ENCODE results near the gene PASK. TPM values are rescaled to one million over a fixed set of nuclear protein-coding genes. Genes with fewer than 3 reads are reported as not detected.

PASK gene
- total RNA-seq, 1 experiment from 2014 or later: 45.8 TPM

GRCh38 chr2:241133436-241133820 lies 15.8 kb downstream of the PASK start:
- DNase-seq (ENCODE audit: low read depth, low spot score) (no peak), ATAC-seq (no peak)
- H3K36me3 ChIP-seq (ENCODE audit: control insufficient read depth in 1 of 2, insufficient read depth in 2 of 2, low read length in 2 of 2): peaks cover 2 to 3% of the 10 kb centered on the region in 2 experiments; a peak in 3 of 4 replicates
- H3K9me2 ChIP-seq (ENCODE audit: insufficient read depth): no peaks in the 10 kb centered on the region
- intact Hi-C loops (cut with micrococcal nuclease): no loop called here
- ChIA-PET CTCF (no interaction called here), RAD21 (ENCODE audit: low non-redundant PET in 1 of 2, low total read pairs in 2 of 2, uncharacterized antibody in 2 of 2, unreplicated experiment in 2 of 2) (no interaction called here), POLR2A (no interaction called here)
- no peak overlapping the region for H3K4me3 ChIP-seq (replicated peaks in 1 of 2; ENCODE audit: low read depth in 1 of 2, low read length in 2 of 2)
- no peaks in the 10 kb centered on the region for H3K79me2 ChIP-seq (ENCODE audit: insufficient read depth, low read length)
- no peak overlapping the region for H3K27ac ChIP-seq (ENCODE audit: low read depth, low read length)
- no peaks in the 10 kb centered on the region for H4K20me1 ChIP-seq (ENCODE audit: insufficient read depth)
- H3K4me2 ChIP-seq (ENCODE audit: low read length): no peak overlapping the region
- H3K27me3 ChIP-seq (ENCODE audit: insufficient read depth, low read length): no peaks in the 10 kb centered on the region
- H3K4me1 ChIP-seq (ENCODE audit: control insufficient read depth in 1 of 2, insufficient read depth in 2 of 2, low read length in 2 of 2): no peaks in the 10 kb centered on the region
- no peak overlapping the region for H3K9ac ChIP-seq (ENCODE audit: low read length)
- H3K9me3 ChIP-seq (ENCODE audit: control insufficient read depth in 1 of 2, insufficient read depth in 1 of 2, low read depth in 1 of 2, low read length in 2 of 2): no peaks in the 10 kb centered on the region
- no peak for TF ChIP-seq ATF3 (IDR thresholded peaks at IDR 0.05)
- TF ChIP-seq EGR1 (IDR thresholded peaks at IDR 0.05; ENCODE audit: low read depth): no peak
- no peak for TF ChIP-seq FOSL1 (IDR thresholded peaks at IDR 0.05; ENCODE audit: low read depth)
- no peak for TF ChIP-seq TCF7L2 (IDR thresholded peaks at IDR 0.05; ENCODE audit: borderline replicate concordance, extremely low read depth, insufficient read depth, insufficient read length)
- TF ChIP-seq POLR2AphosphoS5 (IDR thresholded peaks at IDR 0.05; ENCODE audit: low read depth, low read length): no peak
- TF ChIP-seq ZFX (IDR thresholded peaks at IDR 0.05): no peak
- no peak for TF ChIP-seq CEBPB (IDR thresholded peaks at IDR 0.05; ENCODE audit: low read depth)
- TF ChIP-seq EZH2 (IDR thresholded peaks at IDR 0.05): no peak
- no peak for TF ChIP-seq POLR2A (IDR thresholded peaks at IDR 0.05; ENCODE audit: borderline replicate concordance, extremely low read depth, insufficient read depth, insufficient read length)
- no peak for TF ChIP-seq CTCF (IDR thresholded peaks at IDR 0.05 in 2 of 3, conservative IDR thresholded peaks at IDR 0.05 in 1 of 3; ENCODE audit: borderline replicate concordance in 1 of 3, insufficient read depth in 1 of 3, low read depth in 2 of 3, low read length in 2 of 3)
- no peak for TF ChIP-seq ZNF274 (IDR thresholded peaks at IDR 0.05; ENCODE audit: low read depth, low read length)
- TF ChIP-seq MAX (IDR thresholded peaks at IDR 0.05): no peak
- TF ChIP-seq YY1 (IDR thresholded peaks at IDR 0.05; ENCODE audit: extremely low read depth, insufficient replicate concordance, low read depth, low read length): no peak
- TF ChIP-seq SRF (IDR thresholded peaks at IDR 0.05; ENCODE audit: low read depth): no peak
- no peak for TF ChIP-seq CBX3 (IDR thresholded peaks at IDR 0.05; ENCODE audit: low read depth)
- no peak for TF ChIP-seq SIN3A (IDR thresholded peaks at IDR 0.05; ENCODE audit: low read depth)
- TF ChIP-seq ZBTB33 (IDR thresholded peaks at IDR 0.05; ENCODE audit: extremely low read depth, insufficient replicate concordance, low read length): no peak
- no peak for TF ChIP-seq ELF1 (IDR thresholded peaks at IDR 0.05; ENCODE audit: borderline replicate concordance, low read depth)
- no peak overlapping the region for H2AFZ ChIP-seq (ENCODE audit: low read depth, low read length, poor library complexity, severe bottlenecking)
- no TSS peak for BruUV-seq (replicated peaks)

Data from HCT116 (cell line).